DMS 273 (cell line): ENCODE results near the gene MSX1.

ENCODE experiments used
- DNase-seq: peaks from one replicate; lab custom pipeline; 2025; ENCODE audit not compliant: unreplicated experiment; lab: John Stamatoyannopoulos, UW

The MSX1 gene

DNA sequence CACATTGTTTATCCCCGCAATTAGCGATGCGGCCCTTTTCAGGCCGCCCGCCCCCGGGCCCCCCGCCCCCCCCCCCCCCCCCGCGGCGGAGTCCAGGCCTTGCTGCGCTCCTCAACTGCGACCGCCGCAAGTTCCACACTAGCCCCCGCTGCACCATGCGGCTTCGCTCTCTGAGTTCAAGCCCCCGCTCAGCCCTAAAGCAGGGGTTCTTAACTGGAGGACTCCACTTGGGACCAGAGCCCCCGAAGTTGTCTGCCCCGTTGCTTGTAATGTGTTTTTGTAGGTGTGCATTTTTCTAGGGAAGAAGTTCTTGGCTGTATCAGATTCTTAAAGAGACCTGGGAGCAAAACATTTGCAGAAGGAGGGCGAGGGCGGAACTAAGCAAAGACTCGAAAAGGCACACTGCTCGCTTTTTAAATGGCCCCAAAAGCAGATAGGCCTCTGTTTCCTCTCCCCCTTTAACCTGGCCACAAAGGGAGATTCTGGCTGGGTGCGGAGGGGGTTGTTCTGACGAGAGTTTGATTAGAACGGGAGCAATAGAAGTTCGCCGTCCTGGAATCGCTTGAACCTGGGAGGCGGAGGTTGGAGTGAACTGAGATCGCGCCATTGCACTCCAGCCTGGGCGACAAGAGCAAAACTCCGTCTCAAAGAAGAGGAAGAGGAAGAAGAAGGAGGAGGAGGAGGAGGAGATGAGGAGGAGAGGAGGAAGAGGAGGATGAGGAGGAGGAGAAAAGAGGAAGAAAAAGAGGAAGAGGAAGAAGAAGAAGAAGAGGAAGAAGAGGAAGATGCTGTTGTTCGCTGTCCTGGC is 2.3 kb upstream of the MSX1 start:
- DNase-seq, result no peak

DNA sequence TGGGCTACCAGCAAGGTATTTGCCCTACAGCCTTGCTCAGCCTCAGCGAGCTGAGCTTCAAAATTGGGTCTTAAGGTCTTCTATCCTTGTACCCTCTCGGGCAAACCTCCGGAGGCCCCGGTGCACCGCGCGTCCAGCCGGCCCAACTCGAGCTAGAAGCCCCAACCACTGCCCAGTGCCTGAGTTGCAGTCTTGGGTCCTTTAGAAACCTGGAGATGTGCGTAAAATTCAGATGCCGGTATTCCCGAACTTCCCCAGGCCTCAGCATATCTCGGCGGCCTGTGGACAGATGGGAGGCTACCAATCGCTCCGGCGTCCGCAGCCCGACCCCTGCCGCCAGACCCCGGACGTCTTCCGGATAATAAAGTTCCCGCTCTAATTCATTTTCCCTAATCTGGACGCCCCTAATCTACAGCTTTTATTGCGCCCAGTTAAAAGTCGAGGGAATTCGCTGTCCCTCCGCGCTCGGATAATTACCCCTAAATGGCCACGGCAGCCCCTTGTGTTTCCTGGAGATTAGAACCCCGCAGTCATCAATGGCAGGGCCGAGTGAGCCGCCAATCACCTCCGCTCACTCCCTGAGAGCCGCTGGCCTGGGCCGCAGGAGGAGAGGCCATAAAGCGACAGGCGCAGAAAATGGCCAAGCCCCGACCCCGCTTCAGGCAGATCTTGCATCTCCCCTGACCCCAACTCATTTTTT is 1.5 kb upstream of the MSX1 start:
- no peak for DNase-seq

- DNase-seq, result no peak
Measured at GRCh38 chr4:4858527-4859324, 739 bp upstream of the MSX1 start.

- DNase-seq, result peak; percentile 55
Measured at GRCh38 chr4:4859799-4860599, 534 bp downstream of the MSX1 start.

DNA sequence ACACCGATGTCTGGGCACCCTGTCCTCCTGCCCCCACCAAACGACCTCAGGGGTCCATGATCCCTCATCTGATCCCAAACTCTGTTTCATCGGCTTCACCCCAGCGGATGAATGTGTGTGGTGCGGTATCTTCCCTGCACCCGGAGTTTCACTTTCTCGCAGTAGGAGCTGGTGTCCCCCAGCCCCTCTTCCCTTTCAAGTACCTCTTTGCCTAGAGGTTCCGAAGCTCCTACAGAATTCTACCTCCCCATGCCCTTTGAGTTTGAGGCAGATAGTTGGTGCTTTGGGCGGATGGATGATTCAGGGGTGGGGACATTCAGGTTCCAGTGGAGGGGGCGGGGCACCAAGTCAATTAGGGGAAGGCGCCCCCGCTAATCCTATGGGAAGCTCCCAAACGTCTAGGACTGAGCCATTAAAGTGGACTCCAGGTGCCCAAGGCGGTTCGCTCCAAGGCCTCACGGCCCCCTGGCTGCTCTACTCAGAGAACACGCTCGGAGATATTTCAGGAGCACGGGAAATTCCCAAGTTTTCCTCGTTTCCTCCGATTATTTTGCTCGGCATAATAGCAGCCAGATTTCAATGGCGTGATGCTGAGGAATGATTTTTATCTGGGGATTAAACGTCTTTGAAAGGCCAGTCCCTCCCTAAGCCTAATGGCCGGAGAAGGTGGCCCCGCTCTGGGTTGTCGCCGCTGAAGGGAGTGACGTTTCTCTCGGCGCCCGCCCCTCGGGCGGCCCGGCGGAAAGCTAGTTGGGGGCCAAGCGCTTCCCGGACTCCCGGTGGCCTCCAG is 1.3 kb downstream of the MSX1 start:
- peak; percentile 27 for DNase-seq

- DNase-seq, result no peak
Measured at GRCh38 chr4:4861390-4862018, 2.0 kb downstream of the MSX1 start.

DNA sequence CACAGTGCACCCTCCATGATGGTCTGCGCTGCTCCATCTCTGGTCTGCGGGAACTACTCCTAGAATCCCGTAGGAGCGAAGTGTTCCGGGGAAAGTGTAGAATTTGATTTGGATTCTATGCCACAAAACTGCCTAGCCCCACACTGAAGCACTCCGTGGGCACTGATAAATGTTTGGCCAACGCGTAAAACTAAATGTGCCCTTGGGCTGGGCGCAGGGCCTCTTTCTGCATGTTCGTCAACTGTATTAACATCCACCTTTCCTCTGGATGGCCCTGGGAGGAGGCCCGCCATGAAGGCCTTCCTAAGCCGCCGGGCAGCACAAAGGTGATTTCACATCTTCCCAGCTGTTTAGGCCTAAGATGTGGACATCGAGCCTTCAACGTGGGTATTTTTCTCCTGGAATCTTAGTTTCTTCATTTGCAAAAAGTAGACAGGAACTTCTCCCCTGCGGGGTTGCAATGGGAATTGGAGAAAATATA is 2.6 kb downstream of the MSX1 start:
- DNase-seq, result no peak

- DNase-seq, result no peak
Measured at GRCh38 chr4:4862665-4863482, 3.4 kb downstream of the MSX1 start.

DNA sequence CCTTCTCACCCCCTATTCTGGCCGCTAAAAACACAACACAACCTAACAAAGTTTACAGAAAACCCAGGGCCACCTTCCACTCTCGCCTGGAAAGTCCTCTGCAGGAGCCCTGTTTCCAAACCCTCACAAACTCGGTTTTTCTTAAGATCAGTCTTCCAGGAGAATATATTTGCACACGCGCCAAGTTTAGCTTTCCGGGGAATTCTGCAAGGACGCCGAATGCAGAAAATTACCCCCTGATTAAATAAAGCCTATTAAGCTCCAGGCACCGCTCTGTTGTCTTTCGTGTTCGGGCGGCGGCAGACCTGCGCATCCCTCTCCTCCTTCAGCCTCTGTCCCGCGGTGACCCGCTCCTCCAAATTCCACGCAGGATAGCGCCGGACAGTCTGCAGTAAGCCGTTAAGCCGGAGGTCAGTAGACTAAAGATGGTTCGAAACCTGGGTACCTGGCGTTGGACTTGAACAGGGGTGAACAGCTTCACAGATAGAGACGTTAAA is 5.0 kb downstream of the MSX1 start:
- DNase-seq, result peak; percentile 32

DNA sequence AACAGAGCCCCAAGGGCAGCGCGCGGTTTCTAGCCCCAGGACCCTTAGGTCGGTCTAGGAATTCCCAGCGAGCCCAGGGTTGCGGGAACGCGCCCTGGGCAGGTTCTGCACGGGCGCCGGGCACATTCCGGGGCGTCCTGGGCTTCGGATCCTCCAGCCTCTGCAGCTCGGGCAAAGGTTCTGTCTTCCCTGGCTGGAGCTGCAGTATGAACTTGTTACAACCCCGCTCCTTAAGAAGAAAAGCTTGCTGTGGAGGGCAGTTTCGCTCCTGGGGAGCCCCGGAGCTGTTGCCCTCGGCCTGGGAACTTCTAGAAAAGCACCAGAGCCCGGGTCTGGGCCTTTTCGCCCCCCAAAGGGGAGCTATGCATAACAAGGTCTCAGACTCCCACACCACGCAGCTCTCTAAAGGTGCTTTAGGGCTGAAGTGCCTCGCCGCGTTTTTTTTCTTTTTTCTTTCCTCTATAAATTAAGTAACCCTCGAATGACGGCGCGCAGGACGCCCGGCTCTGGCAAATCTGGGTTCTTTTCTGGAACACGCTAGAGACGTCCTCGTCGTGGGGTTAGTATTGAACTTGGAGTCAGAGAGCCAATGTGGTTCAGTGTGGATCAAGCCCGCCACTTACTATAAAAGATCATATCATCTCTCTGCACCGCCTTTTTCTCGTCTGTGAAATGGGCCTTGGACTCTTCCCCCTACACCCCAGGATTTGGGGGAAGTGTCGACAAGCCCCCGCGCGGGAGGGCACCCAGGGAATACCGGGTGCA is 5.7 kb downstream of the MSX1 start:
- peak; percentile 41 for DNase-seq

DNA sequence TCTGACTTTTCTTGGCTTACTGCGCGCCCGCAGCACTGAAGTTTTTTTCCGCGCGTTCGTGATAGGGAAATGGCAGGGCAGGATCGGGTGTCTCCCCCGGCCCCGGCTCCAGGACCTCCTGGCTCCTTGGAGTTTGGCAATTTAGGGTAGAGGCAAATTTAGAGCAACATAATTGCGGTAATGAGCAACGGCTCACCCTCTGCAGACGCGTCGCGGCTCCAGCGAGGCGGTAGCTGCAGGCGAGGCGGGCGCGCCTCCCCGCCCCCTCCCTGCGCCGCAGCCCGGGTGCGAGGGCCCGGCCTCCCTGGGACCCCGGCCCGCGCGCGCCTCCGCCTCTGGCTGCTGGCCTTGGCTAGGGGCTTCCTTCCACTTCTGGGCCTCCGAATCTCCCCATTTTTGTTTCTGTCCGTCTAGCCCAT is 6.2 kb downstream of the MSX1 start:
- peak; percentile 26 for DNase-seq

- DNase-seq, result peak; percentile 69
Measured at GRCh38 chr4:4866124-4866865, 6.8 kb downstream of the MSX1 start.

GRCh38 chr4:4866866-4867374 is 7.5 kb downstream of the MSX1 start:
- peak; percentile 22 for DNase-seq

- DNase-seq, result peak; percentile 13
Measured at GRCh38 chr4:4867375-4868039, 8.0 kb downstream of the MSX1 start.

DNA sequence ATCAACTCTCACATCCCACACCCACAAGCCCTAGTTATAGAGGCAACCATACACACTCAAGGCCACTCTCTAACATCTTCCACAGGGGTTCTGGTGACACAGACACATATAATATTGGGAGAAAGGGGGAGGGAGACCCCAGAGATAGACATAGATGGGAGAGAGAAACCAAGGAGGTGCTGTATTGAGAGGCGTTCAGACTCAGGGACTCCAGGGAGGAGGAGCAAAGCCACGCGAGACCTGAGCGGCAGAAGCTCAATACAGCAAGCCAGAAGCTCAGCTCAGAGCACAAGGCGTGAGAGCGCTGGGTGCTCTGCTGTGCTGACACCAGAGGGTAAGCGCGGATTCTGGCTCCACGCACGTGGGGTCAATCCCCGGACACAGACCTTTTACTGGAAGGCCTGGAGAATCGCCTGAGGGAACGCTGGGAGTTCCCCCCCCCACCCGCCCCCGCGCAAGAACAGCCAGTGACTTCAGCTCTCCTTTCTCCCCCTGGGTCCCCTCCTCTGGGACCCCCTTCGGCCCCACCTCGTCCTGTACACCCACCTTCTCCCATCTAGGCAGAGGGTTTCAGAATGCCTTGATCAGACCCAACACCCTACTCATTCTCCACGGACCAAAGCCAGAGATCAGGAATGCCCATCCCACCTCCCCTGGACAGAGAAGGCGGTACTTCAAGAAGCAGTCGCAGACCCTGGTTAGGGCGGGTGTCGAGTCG is 8.7 kb downstream of the MSX1 start:
- no peak for DNase-seq
